ENCODE measurements around the gene TYRO3. TPM values are rescaled to one million over a fixed set of nuclear protein-coding genes. Genes with fewer than 3 reads are reported as not detected.

Gene TYRO3
- total RNA-seq, 1 donor from 2014 or later: 13.3 TPM

GRCh38 chr15:41627203-41627602 lies 68.2 kb downstream of the TYRO3 start:
- no peak overlapping the region for H3K4me3 ChIP-seq
- no peaks in the 10 kb centered on the region for H3K9me3 ChIP-seq
- no peaks in the 10 kb centered on the region for H3K36me3 ChIP-seq
- TF ChIP-seq CTCF (IDR thresholded peaks at IDR 0.05): no peak
- no peak for TF ChIP-seq POLR2A (IDR thresholded peaks at IDR 0.05)
- no peak for TF ChIP-seq POLR2AphosphoS5 (IDR thresholded peaks at IDR 0.05; ENCODE audit: insufficient read depth in 1 of 2, low read depth in 1 of 2)
- intact Hi-C loops (cut with DNase I): no loop called here
- H3K27me3 ChIP-seq: no peaks in the 10 kb centered on the region
- no peak for DNase-seq (ENCODE audit: extremely low spot score in 2 of 2)
- H3K4me1 ChIP-seq: peaks cover 4% of the 10 kb centered on the region
- no peak overlapping the region for H3K27ac ChIP-seq

- Histone ChIP-seq H3K9me3 (no peaks in the 10 kb centered on the region), H3K27me3 (no peaks in the 10 kb centered on the region), H3K4me1 (peaks cover 4% of the 10 kb centered on the region), H3K4me3 (no peak overlapping the region), H3K27ac (no peak overlapping the region), H3K36me3 (no peaks in the 10 kb centered on the region)
- intact Hi-C loops (cut with DNase I): no loop called here
- TF ChIP-seq POLR2AphosphoS5 (IDR thresholded peaks at IDR 0.05; ENCODE audit: insufficient read depth in 1 of 2, low read depth in 1 of 2) (no peak), CTCF (IDR thresholded peaks at IDR 0.05) (no peak), POLR2A (IDR thresholded peaks at IDR 0.05) (no peak)
- DNase-seq (ENCODE audit: extremely low spot score in 2 of 2): no peak
Measured at GRCh38 chr15:41629463-41629862, 70.5 kb downstream of the TYRO3 start.

- peaks cover 4% of the 10 kb centered on the region for H3K4me1 ChIP-seq
- H3K9me3 ChIP-seq: no peaks in the 10 kb centered on the region
- H3K4me3 ChIP-seq: no peak overlapping the region
- H3K36me3 ChIP-seq: no peaks in the 10 kb centered on the region
- DNase-seq (ENCODE audit: extremely low spot score in 2 of 2): no peak
- H3K27me3 ChIP-seq: no peaks in the 10 kb centered on the region
- TF ChIP-seq POLR2AphosphoS5 (IDR thresholded peaks at IDR 0.05; ENCODE audit: insufficient read depth in 1 of 2, low read depth in 1 of 2): no peak
- no peak for TF ChIP-seq CTCF (IDR thresholded peaks at IDR 0.05)
- no peak for TF ChIP-seq POLR2A (IDR thresholded peaks at IDR 0.05)
- intact Hi-C loops (cut with DNase I): no loop called here
- no peak overlapping the region for H3K27ac ChIP-seq
Measured at GRCh38 chr15:41629883-41630282, 70.9 kb downstream of the TYRO3 start.

- H3K27me3 ChIP-seq: no peaks in the 10 kb centered on the region
- H3K4me1 ChIP-seq: peaks cover 4% of the 10 kb centered on the region
- H3K4me3 ChIP-seq: no peak overlapping the region
- no peaks in the 10 kb centered on the region for H3K9me3 ChIP-seq
- TF ChIP-seq POLR2AphosphoS5 (IDR thresholded peaks at IDR 0.05; ENCODE audit: insufficient read depth in 1 of 2, low read depth in 1 of 2): no peak
- no peak for TF ChIP-seq POLR2A (IDR thresholded peaks at IDR 0.05)
- TF ChIP-seq CTCF (IDR thresholded peaks at IDR 0.05): no peak
- no peak overlapping the region for H3K27ac ChIP-seq
- DNase-seq (ENCODE audit: extremely low spot score in 2 of 2): no peak
- no peaks in the 10 kb centered on the region for H3K36me3 ChIP-seq
- intact Hi-C loops (cut with DNase I): no loop called here
Measured at GRCh38 chr15:41630616-41631217, 71.7 kb downstream of the TYRO3 start.

GRCh38 chr15:41631880-41632470 lies 73.0 kb downstream of the TYRO3 start:
- DNase-seq (ENCODE audit: extremely low spot score in 2 of 2): no peak
- peaks cover 4% of the 10 kb centered on the region for H3K4me1 ChIP-seq
- no peak for TF ChIP-seq CTCF (IDR thresholded peaks at IDR 0.05)
- TF ChIP-seq POLR2A (IDR thresholded peaks at IDR 0.05): no peak
- TF ChIP-seq POLR2AphosphoS5 (IDR thresholded peaks at IDR 0.05; ENCODE audit: insufficient read depth in 1 of 2, low read depth in 1 of 2): no peak
- no peak overlapping the region for H3K27ac ChIP-seq
- no peaks in the 10 kb centered on the region for H3K36me3 ChIP-seq
- H3K9me3 ChIP-seq: no peaks in the 10 kb centered on the region
- intact Hi-C loops (cut with DNase I): no loop called here
- H3K4me3 ChIP-seq: no peak overlapping the region
- no peaks in the 10 kb centered on the region for H3K27me3 ChIP-seq

Measured in vagina (tissue), 2 donors.